GM21515 (cell line): ENCODE results near the gene SCP2.
"Not testable (repeated sequence)": the region's sequence is repeated elsewhere in the genome, so short reads cannot be mapped to it uniquely, and the experiment has no call there.

Source experiments
- ATAC-seq: cut with Tn5 transposase; IDR thresholded peaks from one replicate; pipeline ENCODE4 v1.9.1; 2021; ENCODE audit not compliant: unreplicated experiment

The SCP2 gene

GRCh38 chr1:52916241-52916975 lies 10.7 kb upstream of the SCP2 start:
- no peak for ATAC-seq

GRCh38 chr1:52917156-52917555 lies 9.9 kb upstream of the SCP2 start:
- no peak for ATAC-seq

GRCh38 chr1:52917581-52917980 lies 9.5 kb upstream of the SCP2 start:
- ATAC-seq = no peak

GRCh38 chr1:52918201-52918600 lies 8.9 kb upstream of the SCP2 start:
- ATAC-seq = no peak

- ATAC-seq = no peak
Observed at GRCh38 chr1:52919051-52919722, 7.9 kb upstream of the SCP2 start.

- ATAC-seq = no peak
Observed at GRCh38 chr1:52919723-52920483, 7.2 kb upstream of the SCP2 start.

GRCh38 chr1:52920791-52921291 lies 6.2 kb upstream of the SCP2 start:
- ATAC-seq = no peak

- no peak for ATAC-seq
Observed at GRCh38 chr1:52925571-52926005, 1.5 kb upstream of the SCP2 start.

- ATAC-seq = no peak
Observed at GRCh38 chr1:52926864-52927211, 238 bp upstream of the SCP2 start.

- no peak for ATAC-seq
Observed at GRCh38 chr1:52928015-52928404, 934 bp downstream of the SCP2 start.

GRCh38 chr1:52929019-52929418 lies 1.9 kb downstream of the SCP2 start:
- no peak for ATAC-seq

- no peak for ATAC-seq
Observed at GRCh38 chr1:52937433-52938182, 10.5 kb downstream of the SCP2 start.

- ATAC-seq = no peak
Observed at GRCh38 chr1:52938183-52938451, 11.0 kb downstream of the SCP2 start.

GRCh38 chr1:52943876-52944416 lies 16.9 kb downstream of the SCP2 start:
- no peak for ATAC-seq

GRCh38 chr1:52944566-52944965 lies 17.5 kb downstream of the SCP2 start:
- no peak for ATAC-seq

- no peak for ATAC-seq
Observed at GRCh38 chr1:52947490-52947889, 20.4 kb downstream of the SCP2 start.

- not testable (repeated sequence) for ATAC-seq
Observed at GRCh38 chr1:52949602-52950001, 22.5 kb downstream of the SCP2 start.

- ATAC-seq = no peak
Observed at GRCh38 chr1:52952112-52952511, 25.0 kb downstream of the SCP2 start.

GRCh38 chr1:52955129-52955970 lies 28.3 kb downstream of the SCP2 start:
- ATAC-seq = no peak

- no peak for ATAC-seq
Observed at GRCh38 chr1:52963101-52963500, 36.0 kb downstream of the SCP2 start.
